ENCODE data around the gene ATP2A3.
"Not testable (repeated sequence)": the region's sequence is repeated elsewhere in the genome, so short reads cannot be mapped to it uniquely, and the experiment has no call there.

GRCh38 chr17:3948551-3948950 is 15.7 kb downstream of the ATP2A3 start:
- not testable (repeated sequence) for TF ChIP-seq CTCF, POLR2A (IDR thresholded peaks at IDR 0.05)
